ENCODE measurements around the gene PIGS. TPM values are rescaled to one million over a fixed set of nuclear protein-coding genes. Genes with fewer than 3 reads are reported as not detected.

PIGS gene
- total RNA-seq, 1 donor from 2014 or later, result 70.9 TPM

DNA sequence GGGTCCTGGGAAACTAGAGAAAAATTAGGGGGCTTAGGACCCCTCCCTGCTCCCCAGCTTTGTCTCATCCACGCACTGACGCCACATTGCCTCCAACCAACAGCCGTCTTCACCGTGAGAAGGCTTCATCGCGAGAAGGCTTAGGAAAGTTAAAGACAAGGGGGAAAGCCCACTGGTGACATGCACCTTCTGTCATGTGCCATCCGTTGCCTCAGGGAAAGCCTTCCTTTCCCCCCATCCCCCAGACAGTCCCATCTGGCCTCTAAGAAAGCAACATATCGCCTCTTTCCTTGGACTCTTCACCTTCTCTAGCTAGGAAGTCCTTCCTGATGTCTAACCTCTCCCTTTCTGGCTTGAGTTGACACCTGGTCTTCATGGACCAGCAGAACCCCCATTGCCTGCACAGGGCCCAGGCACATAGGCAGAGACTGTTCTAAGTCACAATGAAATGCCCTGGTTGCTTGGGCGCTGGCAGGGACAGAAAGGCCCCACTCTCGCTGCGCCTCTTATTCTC, 63.1 kb downstream of the PIGS start:
- Mint-ChIP-seq H3K4me1 (no peaks in the 10 kb centered on the region), H3K36me3 (ENCODE audit: low read depth) (no peaks in the 10 kb centered on the region), H3K4me3 (no peak overlapping the region), H3K27me3 (peaks cover 11% of the 10 kb centered on the region), H3K27ac (no peak overlapping the region), H3K9me3 (no peaks in the 10 kb centered on the region)
- no peak for DNase-seq
- intact Hi-C loops (cut with micrococcal nuclease), result no loop called here

DNA sequence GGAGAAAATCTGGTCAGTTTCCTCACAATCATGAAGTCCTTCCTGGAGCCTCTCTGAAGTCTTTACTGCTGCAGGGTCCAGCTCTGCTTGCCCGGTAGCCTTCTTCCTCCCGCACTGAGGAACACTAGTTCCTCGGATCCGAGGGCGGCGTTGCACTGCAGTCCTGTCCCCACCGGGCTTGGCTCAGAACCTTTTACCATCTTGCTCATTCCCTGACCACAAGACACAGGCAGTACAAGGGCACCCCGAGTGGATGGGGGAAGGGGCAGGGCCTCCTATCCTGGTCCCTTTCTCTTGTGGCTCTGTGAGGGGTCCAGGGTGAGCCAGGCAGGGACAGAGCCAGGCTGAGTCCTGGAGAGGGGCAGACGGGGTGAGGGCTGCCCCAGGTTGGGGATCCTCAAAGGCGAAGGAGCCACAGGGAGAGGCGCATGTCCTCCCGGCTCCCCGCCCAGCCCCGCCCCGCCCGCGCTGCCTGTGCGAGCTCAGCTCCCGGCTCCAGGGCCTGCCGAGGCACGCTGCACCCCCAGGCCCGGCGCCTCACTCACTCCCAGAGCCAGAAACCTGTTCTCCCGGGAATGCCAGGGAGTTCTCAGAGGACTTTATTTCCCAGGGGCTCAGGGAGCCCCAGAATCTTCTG, 63.6 kb downstream of the PIGS start:
- no peak overlapping the region for H3K4me3 Mint-ChIP-seq
- intact Hi-C loops (cut with micrococcal nuclease), result no loop called here

DNA sequence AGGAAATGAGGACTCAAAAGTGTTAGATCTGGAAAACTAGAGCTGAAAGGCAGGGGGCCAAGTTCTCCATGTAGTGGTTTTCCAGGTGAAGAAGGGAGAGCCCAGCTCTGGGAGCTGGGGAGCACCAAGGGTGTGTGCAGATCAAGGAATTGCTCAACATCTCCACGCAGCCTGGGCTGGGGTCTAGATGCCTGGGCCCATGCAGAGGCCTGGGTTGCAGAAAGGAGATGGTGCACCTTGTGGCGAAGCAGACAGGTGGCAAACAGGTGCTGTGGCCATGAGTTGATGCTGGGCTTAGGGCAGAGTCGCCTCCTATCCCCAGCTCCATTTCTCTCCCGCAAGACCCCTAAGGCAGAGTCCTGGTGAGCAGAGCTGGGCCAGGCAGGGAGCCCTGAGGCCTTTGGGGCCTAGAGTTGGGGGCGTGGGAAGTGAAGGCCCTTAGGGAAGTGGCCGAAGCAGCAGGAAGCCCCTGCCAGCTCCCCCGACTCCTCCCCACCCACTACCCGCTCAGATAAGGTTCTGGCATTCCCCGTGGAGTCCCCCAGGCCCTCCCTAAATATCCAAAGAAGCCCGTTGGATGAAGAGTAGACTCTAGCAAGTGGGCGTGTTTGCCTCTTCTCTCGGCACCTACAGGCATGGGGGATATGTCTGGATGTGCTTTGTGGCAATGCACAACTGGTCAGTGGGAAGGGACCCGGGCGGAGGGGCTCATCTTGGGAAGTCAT, 64.4 kb downstream of the PIGS start:
- H3K4me3 Mint-ChIP-seq, result no peak overlapping the region
- peaks cover 11% of the 10 kb centered on the region for H3K27me3 Mint-ChIP-seq
- no peaks in the 10 kb centered on the region for H3K36me3 Mint-ChIP-seq (ENCODE audit: low read depth)
- H3K27ac Mint-ChIP-seq, result no peak overlapping the region
- no peak for DNase-seq
- H3K4me1 Mint-ChIP-seq, result no peaks in the 10 kb centered on the region
- intact Hi-C loops (cut with micrococcal nuclease), result no loop called here
- H3K9me3 Mint-ChIP-seq, result no peaks in the 10 kb centered on the region

More for the DNA sequence above, 63.6 kb downstream of the PIGS start:
- H3K36me3 Mint-ChIP-seq (ENCODE audit: low read depth), result no peaks in the 10 kb centered on the region
- no peaks in the 10 kb centered on the region for H3K9me3 Mint-ChIP-seq
- peaks cover 11% of the 10 kb centered on the region for H3K27me3 Mint-ChIP-seq
- no peaks in the 10 kb centered on the region for H3K4me1 Mint-ChIP-seq
- no peak for DNase-seq
- no peak overlapping the region for H3K27ac Mint-ChIP-seq

GRCh38 chr17:28505986-28506665, 65.2 kb downstream of the PIGS start, which contains the start of gene FOXN1:
Gene FOXN1, plus strand, starts transcription at chr17:28506348. Its CDS starts 17,622 bp downstream, at chr17:28523970.
- no peak within 1 kb of the TSS for H3K27ac Mint-ChIP-seq
- intact Hi-C loops (cut with micrococcal nuclease), result no loop called here
- H3K4me1 Mint-ChIP-seq, result no peaks in the 10 kb centered on the region
- H3K4me3 Mint-ChIP-seq, result no peak within 1 kb of the TSS
- H3K9me3 Mint-ChIP-seq, result no peaks in the 10 kb centered on the region
- no peak for DNase-seq
- H3K36me3 Mint-ChIP-seq (ENCODE audit: low read depth), result no peaks in the 10 kb centered on the region
- peaks cover 11% of the 10 kb centered on the region for H3K27me3 Mint-ChIP-seq

DNA sequence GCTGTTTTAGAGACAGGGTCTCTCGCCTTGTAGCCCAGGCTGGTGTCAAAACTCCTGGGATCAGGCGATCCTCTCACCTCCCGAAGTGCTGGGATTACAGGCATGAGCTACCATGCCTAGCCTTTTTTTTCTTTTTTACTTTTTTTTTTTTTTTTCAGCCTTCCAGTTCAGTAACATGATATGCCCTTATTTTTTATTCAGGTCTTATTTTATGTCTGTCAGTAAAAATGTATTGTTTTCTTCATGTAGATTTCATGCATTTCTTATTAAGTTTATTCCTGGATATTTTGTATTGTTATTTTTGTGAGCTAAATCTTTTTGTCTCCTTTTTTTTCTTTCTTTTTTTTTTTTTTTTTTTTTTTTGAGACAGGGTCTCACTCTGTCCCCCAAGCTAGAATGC, 67.9 kb downstream of the PIGS start:
- H3K36me3 Mint-ChIP-seq (ENCODE audit: low read depth), result no peaks in the 10 kb centered on the region
- intact Hi-C loops (cut with micrococcal nuclease), result no loop called here
- no peak overlapping the region for H3K4me3 Mint-ChIP-seq
- H3K9me3 Mint-ChIP-seq, result no peaks in the 10 kb centered on the region
- no peak overlapping the region for H3K27ac Mint-ChIP-seq
- no peaks in the 10 kb centered on the region for H3K4me1 Mint-ChIP-seq
- no peak for DNase-seq
- peaks cover 7% of the 10 kb centered on the region for H3K27me3 Mint-ChIP-seq

Other genes with a start within 250 kb of the PIGS start
- gene IFT20, start 236.1 kb downstream of the PIGS start, total RNA-seq, result 21.1 and 24.7 TPM in 2 replicates
- gene TNFAIP1, start 235.8 kb downstream of the PIGS start, total RNA-seq, result 30.8 and 32.7 TPM in 2 replicates
- gene POLDIP2, start 214.0 kb downstream of the PIGS start, total RNA-seq, result 112 and 115 TPM in 2 replicates
- gene SEBOX, start 206.3 kb downstream of the PIGS start, total RNA-seq, result not detected in 2 replicates
- 0.23 and 0.24 TPM in 2 replicates for gene VTN, start 201.2 kb downstream of the PIGS start, total RNA-seq
- 36.4 and 37.7 TPM in 2 replicates for gene SARM1, start 199.8 kb downstream of the PIGS start, total RNA-seq
- gene SLC46A1, start 165.3 kb downstream of the PIGS start, total RNA-seq, result 7.0 and 7.9 TPM in 2 replicates
- not detected in 2 replicates for gene SLC13A2, start 97.9 kb downstream of the PIGS start, total RNA-seq
- not detected in 2 replicates for gene FOXN1, start 65.2 kb downstream of the PIGS start, total RNA-seq
- gene UNC119, start 18.9 kb downstream of the PIGS start, total RNA-seq, result 59.8 and 60.2 TPM in 2 replicates
- gene ALDOC, start 5.4 kb upstream of the PIGS start, total RNA-seq, result 70.2 and 72.9 TPM in 2 replicates
- gene SPAG5, start 27.5 kb upstream of the PIGS start, total RNA-seq, result 89.6 and 91.3 TPM in 2 replicates
- gene RSKR, start 42.7 kb upstream of the PIGS start, total RNA-seq, result 40.8 and 43.8 TPM in 2 replicates
- gene BLTP2, start 73.6 kb upstream of the PIGS start, total RNA-seq, result 220 and 225 TPM in 2 replicates
- gene SDF2, start 90.4 kb upstream of the PIGS start, total RNA-seq, result 43.8 and 46.2 TPM in 2 replicates
- 100 and 108 TPM in 2 replicates for gene SUPT6H, start 90.7 kb upstream of the PIGS start, total RNA-seq
- 6.0 TPM in 2 replicates for gene PROCA1, start 140.4 kb upstream of the PIGS start, total RNA-seq
- gene RAB34, start 146.3 kb upstream of the PIGS start, total RNA-seq, result 19.2 and 20.6 TPM in 2 replicates
- gene RPL23A, start 148.5 kb upstream of the PIGS start, total RNA-seq, result 1,588 and 1,610 TPM in 2 replicates
- 12.5 and 16.8 TPM in 2 replicates for gene TLCD1, start 154.7 kb upstream of the PIGS start, total RNA-seq
- gene NEK8, start 157.3 kb upstream of the PIGS start, total RNA-seq, result 5.5 and 6.1 TPM in 2 replicates
- 155 and 168 TPM in 2 replicates for gene TRAF4, start 172.5 kb upstream of the PIGS start, total RNA-seq